ENCODE measurements around the gene ABHD17A.

Gene ABHD17A

GRCh38 chr19:1865172-1866010, 19.9 kb downstream of the ABHD17A start:
- H3K4me3 Mint-ChIP-seq: peak overlapping the region; percentile 52
- peaks cover 25% of the 10 kb centered on the region for H3K27me3 Mint-ChIP-seq (ENCODE audit: low read depth, poor library complexity)
- no peaks in the 10 kb centered on the region for H3K9me3 Mint-ChIP-seq
- no peak for DNase-seq
- TF ChIP-seq, protein P1, sequence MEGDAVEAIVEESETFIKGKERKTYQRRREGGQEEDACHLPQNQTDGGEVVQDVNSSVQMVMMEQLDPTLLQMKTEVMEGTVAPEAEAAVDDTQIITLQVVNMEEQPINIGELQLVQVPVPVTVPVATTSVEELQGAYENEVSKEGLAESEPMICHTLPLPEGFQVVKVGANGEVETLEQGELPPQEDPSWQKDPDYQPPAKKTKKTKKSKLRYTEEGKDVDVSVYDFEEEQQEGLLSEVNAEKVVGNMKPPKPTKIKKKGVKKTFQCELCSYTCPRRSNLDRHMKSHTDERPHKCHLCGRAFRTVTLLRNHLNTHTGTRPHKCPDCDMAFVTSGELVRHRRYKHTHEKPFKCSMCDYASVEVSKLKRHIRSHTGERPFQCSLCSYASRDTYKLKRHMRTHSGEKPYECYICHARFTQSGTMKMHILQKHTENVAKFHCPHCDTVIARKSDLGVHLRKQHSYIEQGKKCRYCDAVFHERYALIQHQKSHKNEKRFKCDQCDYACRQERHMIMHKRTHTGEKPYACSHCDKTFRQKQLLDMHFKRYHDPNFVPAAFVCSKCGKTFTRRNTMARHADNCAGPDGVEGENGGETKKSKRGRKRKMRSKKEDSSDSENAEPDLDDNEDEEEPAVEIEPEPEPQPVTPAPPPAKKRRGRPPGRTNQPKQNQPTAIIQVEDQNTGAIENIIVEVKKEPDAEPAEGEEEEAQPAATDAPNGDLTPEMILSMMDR (IDR thresholded peaks at IDR 0.05): no peak
- H3K27ac Mint-ChIP-seq: no peak overlapping the region
- peaks cover 11% of the 10 kb centered on the region for H3K4me1 Mint-ChIP-seq
- H3K36me3 Mint-ChIP-seq (ENCODE audit: low read depth): peaks cover 3% of the 10 kb centered on the region

- DNase-seq: peak; percentile 88
- peaks cover 13% of the 10 kb centered on the region for H3K4me1 Mint-ChIP-seq
- no peaks in the 10 kb centered on the region for H3K9me3 Mint-ChIP-seq
- peak overlapping the region; percentile 76 for H3K4me3 Mint-ChIP-seq
- H3K27ac Mint-ChIP-seq: no peak overlapping the region
- TF ChIP-seq, protein P1 (IDR thresholded peaks at IDR 0.05): peak; percentile 79
- no peaks in the 10 kb centered on the region for H3K36me3 Mint-ChIP-seq (ENCODE audit: low read depth)
- H3K27me3 Mint-ChIP-seq (ENCODE audit: low read depth, poor library complexity): peaks cover 33% of the 10 kb centered on the region
Measured at GRCh38 chr19:1864480-1865171, 20.7 kb downstream of the ABHD17A start.

- TF ChIP-seq, protein P1 (IDR thresholded peaks at IDR 0.05): no peak
- no peaks in the 10 kb centered on the region for H3K9me3 Mint-ChIP-seq
- peaks cover 41% of the 10 kb centered on the region for H3K27me3 Mint-ChIP-seq (ENCODE audit: low read depth, poor library complexity)
- H3K27ac Mint-ChIP-seq: no peak overlapping the region
- peak; percentile 94 for DNase-seq
- peaks cover 20% of the 10 kb centered on the region for H3K4me1 Mint-ChIP-seq
- H3K36me3 Mint-ChIP-seq (ENCODE audit: low read depth): no peaks in the 10 kb centered on the region
- peak overlapping the region; percentile 76 for H3K4me3 Mint-ChIP-seq
Measured at GRCh38 chr19:1863638-1864479, 21.4 kb downstream of the ABHD17A start.

DNA sequence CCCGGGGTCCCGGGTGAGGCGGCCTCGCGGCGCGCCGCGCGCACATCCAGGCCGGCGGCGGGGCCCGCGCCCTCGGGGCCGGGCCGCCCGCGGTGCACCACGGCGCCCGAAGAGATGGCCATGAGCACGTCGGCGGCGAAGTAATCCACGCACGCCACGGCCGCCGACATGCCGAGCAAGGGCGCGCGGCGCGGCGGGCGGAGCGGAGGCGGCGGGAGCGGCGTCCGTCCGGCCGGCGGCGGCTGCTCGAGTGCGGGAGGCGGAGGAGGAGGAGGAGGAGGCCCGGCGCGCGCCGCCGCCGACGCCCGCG, 22.0 kb downstream of the ABHD17A start, which contains the start of gene KLF16:
Gene KLF16 (minus strand): TSS at position 252 of the 310 bp plus-strand sequence. CDS start 82 bp downstream, at position 170.
- H3K36me3 Mint-ChIP-seq (ENCODE audit: low read depth): no peaks in the 10 kb centered on the region
- TF ChIP-seq, protein P1 (IDR thresholded peaks at IDR 0.05): no peak
- peak within 1 kb of the TSS; percentile 85 for H3K4me3 Mint-ChIP-seq
- peaks cover 46% of the 10 kb centered on the region for H3K27me3 Mint-ChIP-seq (ENCODE audit: low read depth, poor library complexity)
- H3K9me3 Mint-ChIP-seq: no peaks in the 10 kb centered on the region
- DNase-seq: no peak
- H3K27ac Mint-ChIP-seq: no peak within 1 kb of the TSS
- H3K4me1 Mint-ChIP-seq: peaks cover 20% of the 10 kb centered on the region

DNA sequence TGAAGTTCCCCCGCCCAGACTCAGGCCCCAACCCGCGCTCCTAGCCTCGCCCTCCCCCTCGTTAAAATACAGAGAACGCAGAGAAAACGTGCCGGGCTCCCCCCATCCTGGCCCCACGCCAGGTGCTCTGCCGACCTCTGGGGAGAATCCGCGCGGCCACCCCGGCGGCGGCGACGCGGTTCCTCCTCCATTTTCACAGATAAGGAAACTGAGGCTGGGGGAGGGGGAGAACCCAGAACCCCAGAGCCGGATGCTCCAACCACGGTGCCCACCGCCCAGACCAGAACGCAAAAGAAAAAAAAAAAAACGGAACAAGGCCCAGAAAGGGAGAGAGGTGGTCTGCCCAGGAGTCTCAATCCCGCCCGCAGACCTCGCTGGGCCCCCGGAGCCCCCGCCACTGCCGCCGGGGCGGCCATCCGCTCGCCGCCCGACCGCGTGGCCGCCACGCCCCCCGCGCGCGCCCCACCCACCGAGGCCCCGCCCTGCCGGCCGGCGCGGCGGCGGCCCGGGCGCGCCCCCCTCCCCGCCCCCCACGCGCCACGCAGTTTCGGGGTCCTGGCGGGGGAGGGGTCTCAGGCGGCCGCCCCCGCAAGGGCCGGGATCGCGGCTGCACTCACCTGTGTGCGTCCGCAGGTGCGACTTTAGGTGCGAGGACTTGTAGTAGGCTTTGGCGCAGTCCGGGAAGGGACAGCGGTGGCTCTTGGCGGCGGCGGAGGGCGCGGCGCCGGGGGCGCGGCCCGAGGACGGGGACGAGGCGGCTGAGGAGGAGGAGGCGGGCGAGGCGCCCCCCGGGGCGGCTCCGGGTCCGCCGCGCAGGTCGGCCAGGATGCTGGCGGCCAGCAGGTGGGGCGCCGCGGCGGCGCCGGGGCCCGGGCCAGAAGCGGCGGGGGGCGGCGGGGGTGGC, 22.6 kb downstream of the ABHD17A start:
- peak; percentile 64 for DNase-seq
- Mint-ChIP-seq H3K27me3 (ENCODE audit: low read depth, poor library complexity) (peaks cover 46% of the 10 kb centered on the region), H3K9me3 (no peaks in the 10 kb centered on the region), H3K27ac (no peak overlapping the region), H3K4me3 (peak overlapping the region; percentile 85), H3K4me1 (peaks cover 20% of the 10 kb centered on the region), H3K36me3 (ENCODE audit: low read depth) (no peaks in the 10 kb centered on the region)
- TF ChIP-seq, protein P1 (IDR thresholded peaks at IDR 0.05): no peak
